HCT116 (cell line): Measurements from ENCODE around the gene SLC22A4. TPM values are rescaled to one million over a fixed set of nuclear protein-coding genes. Genes with fewer than 3 reads are reported as not detected.
A peak's percentile ranks its signal among the peaks of the same experiment; 100 is the strongest.

Experiments
- ATAC-seq: fragments of 200-7000 bp; cut with Tn5 transposase; 2 replicates; pipeline ENCODE4 v1.9.1; 2020; ENCODE audit warnings: mild to moderate bottlenecking, moderate library complexity
- BruUV-seq: library from RNA; stranded (reverse); fragments of 400-500 nt; replicated peaks from 2 replicates; lab custom pipeline; 2021; lab: Mats Ljungman, UMichigan
- CTCF ChIA-PET: fragments of 300-600 bp; sonication (Branson Sonifier 250); formaldehyde crosslinking; loops from one replicate; lab custom pipeline; 2021; ENCODE audit warnings: antibody characterized with exemption; lab: Charles Lee
- POLR2A ChIA-PET: fragments of 300-600, 350-600 bp; sonication (Branson Sonifier 250); formaldehyde crosslinking; loops from one replicate; lab custom pipeline; 2021; ENCODE audit warnings: antibody characterized with exemption; lab: Charles Lee
- RAD21 ChIA-PET, 2 experiments: fragments of 300-600 bp; sonication (Branson Sonifier 250); formaldehyde crosslinking; loops; one replicate each; lab custom pipeline; 2023; ENCODE audit warnings: low total read pairs in 2 of 2; ENCODE audit not compliant: uncharacterized antibody in 2 of 2, unreplicated experiment in 2 of 2, low non-redundant PET in 1 of 2; lab: Charles Lee
- DNase-seq: peaks from one replicate; pipeline ENCODE4 v3.0.0-alpha.2; 2010; ENCODE audit warnings: low read depth, low spot score
- H2AFZ ChIP-seq: fragments of 200-600 bp; shearing (Covaris generic), sonication (generic); 2 replicates; pipeline ENCODE4 v1.6.1; 2017; ENCODE audit warnings: low read depth, mixed run types, mixed read lengths, antibody characterized with exemption, low read length; ENCODE audit not compliant: poor library complexity, severe bottlenecking
- H3K27ac ChIP-seq: 2 replicates; pipeline ENCODE4 v1.5.1; 2012; ENCODE audit warnings: low read depth, low read length
- H3K27me3 ChIP-seq: fragments of 200-600 bp; sonication (generic); 2 replicates; pipeline ENCODE4 v1.6.1; 2016; ENCODE audit warnings: mixed run types, low read length, mixed read lengths; ENCODE audit not compliant: insufficient read depth
- H3K36me3 ChIP-seq, 2 experiments: fragments of 200-500 bp in 1 of 2; fragments of 200-600 bp in 1 of 2; sonication (Bioruptor generic) in 1 of 2; sonication (generic) in 1 of 2; 2 replicates each; pipeline versions ENCODE4 v1.5.1 to v1.6.1; 2014 to 2016; ENCODE audit warnings: low read length in 2 of 2, inconsistent platforms in 1 of 2, mixed read lengths in 1 of 2, mixed run types in 1 of 2; ENCODE audit not compliant: insufficient read depth in 2 of 2, control insufficient read depth in 1 of 2
- H3K4me1 ChIP-seq, 2 experiments: fragments of 200-600 bp in 1 of 2; sonication (generic) in 1 of 2; 2 replicates each; pipeline versions ENCODE4 v1.5.1 to v1.6.1; 2012 to 2017; ENCODE audit warnings: low read length in 2 of 2, inconsistent platforms in 1 of 2, mild to moderate bottlenecking in 1 of 2, mixed read lengths in 1 of 2, mixed run types in 1 of 2, moderate library complexity in 1 of 2; ENCODE audit not compliant: insufficient read depth in 2 of 2, control insufficient read depth in 1 of 2
- H3K4me2 ChIP-seq: fragments of 200-600 bp; sonication (generic); 2 replicates; pipeline ENCODE4 v1.6.1; 2017; ENCODE audit warnings: mixed run types, low read length, mixed read lengths
- H3K4me3 ChIP-seq, 2 experiments: fragments of 200-600 bp in 1 of 2; sonication (generic) in 1 of 2; replicated peaks in 1 of 2; 2 replicates each; pipeline ENCODE4 v1.5.1; 2011 to 2016; ENCODE audit warnings: low read length in 2 of 2, control low read depth in 1 of 2, low read depth in 1 of 2, mild to moderate bottlenecking in 1 of 2, mixed read lengths in 1 of 2, mixed run types in 1 of 2
- H3K79me2 ChIP-seq: fragments of 200-600 bp; sonication (generic); 2 replicates; pipeline ENCODE4 v1.6.1; 2017; ENCODE audit warnings: mild to moderate bottlenecking, mixed run types, low read length, moderate library complexity, mixed read lengths; ENCODE audit not compliant: insufficient read depth
- H3K9ac ChIP-seq: fragments of 200-600 bp; sonication (generic); 2 replicates; pipeline ENCODE4 v1.6.1; 2016; ENCODE audit warnings: low read length, mixed read lengths
- H3K9me2 ChIP-seq: fragments of 200-600 bp; sonication (generic), shearing (Covaris generic); 2 replicates; pipeline ENCODE4 v1.6.1; 2017; ENCODE audit warnings: mixed run types, mild to moderate bottlenecking, moderate library complexity; ENCODE audit not compliant: insufficient read depth
- H3K9me3 ChIP-seq, 2 experiments: fragments of 200-500 bp in 1 of 2; fragments of 200-600 bp in 1 of 2; sonication (Bioruptor generic) in 1 of 2; sonication (generic) in 1 of 2; 2 replicates each; pipeline ENCODE4 v1.6.1; 2014 to 2017; ENCODE audit warnings: low read length in 2 of 2, mixed read lengths in 2 of 2, inconsistent platforms in 1 of 2, low read depth in 1 of 2, mild to moderate bottlenecking in 1 of 2, mixed run types in 1 of 2, moderate library complexity in 1 of 2; ENCODE audit not compliant: control insufficient read depth in 1 of 2, insufficient read depth in 1 of 2
- H4K20me1 ChIP-seq: fragments of 200-600 bp; sonication (generic), shearing (Covaris generic); 2 replicates; pipeline ENCODE4 v1.6.1; 2017; ENCODE audit warnings: mixed run types, mild to moderate bottlenecking, moderate library complexity; ENCODE audit not compliant: insufficient read depth
- CBX3 ChIP-seq: IDR thresholded peaks from 2 replicates; pipeline ENCODE4 v1.6.1; 2012; ENCODE audit warnings: low read depth
- EZH2 ChIP-seq: fragments of 200-600 bp; sonication (generic); IDR thresholded peaks from 2 replicates; pipeline ENCODE4 v1.6.1; 2017; ENCODE audit warnings: antibody characterized with exemption, mixed run types
- POLR2AphosphoS5 ChIP-seq: IDR thresholded peaks from 2 replicates; pipeline ENCODE4 v1.6.1; 2011; ENCODE audit warnings: mild to moderate bottlenecking, low read depth, low read length, moderate library complexity
- REST ChIP-seq: IDR thresholded peaks from 2 replicates; pipeline ENCODE4 v1.6.1; 2012; ENCODE audit warnings: low read depth
- SP1 ChIP-seq: IDR thresholded peaks from 2 replicates; pipeline ENCODE4 v1.6.1; 2012; ENCODE audit warnings: low read depth
- TCF7L2 ChIP-seq: IDR thresholded peaks from 2 replicates; pipeline ENCODE4 v1.7.0; 2011; ENCODE audit warnings: borderline replicate concordance, inconsistent platforms; ENCODE audit not compliant: insufficient read depth, insufficient read length; ENCODE audit errors: extremely low read depth
- YY1 ChIP-seq: IDR thresholded peaks from 2 replicates; pipeline ENCODE4 v1.6.1; 2011; ENCODE audit warnings: low read length, low read depth, moderate library complexity, mild to moderate bottlenecking; ENCODE audit not compliant: insufficient replicate concordance; ENCODE audit errors: extremely low read depth
- ZFX ChIP-seq: fragments of 450-650 bp; IDR thresholded peaks from 2 replicates; pipeline ENCODE4 v1.6.1; 2017
- intact Hi-C: fragments of 100-400 bp; cut with micrococcal nuclease; formaldehyde crosslinking; loops from 2 replicates; pipeline ENCODE4 v1.10.0; 2022
- total RNA-seq: library from RNA; stranded (reverse); gene quantifications from one replicate; pipeline ENCODE4 v1.2.1, GENCODE V29; 2021; ENCODE audit not compliant: unreplicated experiment
- TF ChIP-seq, protein P1 (sequence below): IDR thresholded peaks from 2 replicates; pipeline ENCODE4 v1.6.1; 2011; ENCODE audit warnings: mild to moderate bottlenecking, low read length, moderate library complexity; ENCODE audit not compliant: insufficient replicate concordance; ENCODE audit errors: extremely low read depth

Gene SLC22A4
- total RNA-seq, 1 experiment from 2014 or later: 0.59 TPM

- Histone ChIP-seq H3K4me2 (peak overlapping the region; percentile 100), H3K79me2 (no peaks in the 10 kb centered on the region), H2AFZ (peak overlapping the region; percentile 88), H3K36me3 (no peaks in the 10 kb centered on the region), H3K4me3 (peak overlapping the region; percentile 59 to 79), H3K4me1 (peaks cover 14 to 37% of the 10 kb centered on the region in 2 experiments), H3K27me3 (no peaks in the 10 kb centered on the region), H3K9me3 (no peaks in the 10 kb centered on the region), H3K9me2 (no peaks in the 10 kb centered on the region), H4K20me1 (no peaks in the 10 kb centered on the region), H3K27ac (peak overlapping the region; percentile 90; the same call in 1 of the 2 replicates), H3K9ac (peak overlapping the region; percentile 90)
- ATAC-seq: peak; percentile 52
- ChIA-PET CTCF (interaction anchor here (1.1 to 2.0 kb wide), 5 partner anchors 57 to 211 kb away, joined by 3 to 19 read pairs (median 4); no protein-coding TSS in a partner anchor), RAD21 (interaction anchor here in 1 of 2 experiments (0.7 to 1.2 kb wide), 2 partner anchors 57 to 59 kb away, joined by 3 to 6 read pairs; no protein-coding TSS in a partner anchor), POLR2A (interaction anchor here (1.3 to 2.4 kb wide), 7 partner anchors 9 to 206 kb away, joined by 4 to 16 read pairs (median 5); partner anchors contain the start of gene SLC22A5)
- intact Hi-C loops: loop anchor here (2.0 to 10.0 kb wide), 3 partner anchors 68 to 200 kb away; partner anchors contain the start of genes IRF1, P4HA2 and SLC22A5
- TF ChIP-seq YY1 (no peak), SP1 (no peak), POLR2AphosphoS5 (peak; percentile 64), EZH2 (no peak), ZFX (no peak), CBX3 (no peak), TCF7L2 (no peak), REST (no peak)
- TF ChIP-seq, protein P1, sequence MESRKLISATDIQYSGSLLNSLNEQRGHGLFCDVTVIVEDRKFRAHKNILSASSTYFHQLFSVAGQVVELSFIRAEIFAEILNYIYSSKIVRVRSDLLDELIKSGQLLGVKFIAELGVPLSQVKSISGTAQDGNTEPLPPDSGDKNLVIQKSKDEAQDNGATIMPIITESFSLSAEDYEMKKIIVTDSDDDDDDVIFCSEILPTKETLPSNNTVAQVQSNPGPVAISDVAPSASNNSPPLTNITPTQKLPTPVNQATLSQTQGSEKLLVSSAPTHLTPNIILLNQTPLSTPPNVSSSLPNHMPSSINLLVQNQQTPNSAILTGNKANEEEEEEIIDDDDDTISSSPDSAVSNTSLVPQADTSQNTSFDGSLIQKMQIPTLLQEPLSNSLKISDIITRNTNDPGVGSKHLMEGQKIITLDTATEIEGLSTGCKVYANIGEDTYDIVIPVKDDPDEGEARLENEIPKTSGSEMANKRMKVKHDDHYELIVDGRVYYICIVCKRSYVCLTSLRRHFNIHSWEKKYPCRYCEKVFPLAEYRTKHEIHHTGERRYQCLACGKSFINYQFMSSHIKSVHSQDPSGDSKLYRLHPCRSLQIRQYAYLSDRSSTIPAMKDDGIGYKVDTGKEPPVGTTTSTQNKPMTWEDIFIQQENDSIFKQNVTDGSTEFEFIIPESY: no peak
- no TSS peak for BruUV-seq
- DNase-seq: peak; percentile 27
These were observed 722 bp downstream of the SLC22A4 start for GRCh38 chr5:132294728-132295504.
